Activated T-helper 2 cell treated with anti-CD3 and anti-CD28 coated beads, Interferon-gamma antibody, Interleukin-2, Interleukin-4, amounts not matched to agents 10 μg/mL and 5 μg/mL and 100 μg/mL, durations not matched to agents 14 hours and 24 hours and 36 hours (primary cell): ENCODE measurements around the gene ROBO2. TPM values are rescaled to one million over a fixed set of nuclear protein-coding genes. Genes with fewer than 3 reads are reported as not detected.

Source experiments
- DNase-seq: peaks from one replicate; pipeline ENCODE4 v3.0.0; 2021; ENCODE audit warnings: low spot score
- H3K27ac Mint-ChIP-seq: one replicate; pipeline ENCODE4 v1.8.0; 2021; ENCODE audit warnings: mixed read lengths
- H3K27me3 Mint-ChIP-seq: one replicate; pipeline ENCODE4 v1.8.0; 2021; ENCODE audit warnings: low read depth, mixed read lengths
- H3K36me3 Mint-ChIP-seq: one replicate; pipeline ENCODE4 v1.8.0; 2021; ENCODE audit warnings: low read depth, mixed read lengths
- H3K4me1 Mint-ChIP-seq: one replicate; pipeline ENCODE4 v1.8.0; 2021; ENCODE audit warnings: low read depth, mixed read lengths
- H3K4me3 Mint-ChIP-seq: one replicate; pipeline ENCODE4 v1.8.0; 2021; ENCODE audit warnings: low read depth, mild to moderate bottlenecking, moderate library complexity, mixed read lengths
- H3K9me3 Mint-ChIP-seq: one replicate; pipeline ENCODE4 v1.8.0; 2021; ENCODE audit warnings: mixed read lengths
- intact Hi-C: fragments of 100-400 bp; cut with micrococcal nuclease; formaldehyde crosslinking; loops from one replicate; pipeline ENCODE4 v1.15.1; 2023
- total RNA-seq: library from RNA; stranded (reverse); gene quantifications from 2 replicates; pipeline ENCODE4 v1.2.3, GENCODE V29; 2022

The ROBO2 gene
- total RNA-seq, 1 donor from 2014 or later = not detected

DNA sequence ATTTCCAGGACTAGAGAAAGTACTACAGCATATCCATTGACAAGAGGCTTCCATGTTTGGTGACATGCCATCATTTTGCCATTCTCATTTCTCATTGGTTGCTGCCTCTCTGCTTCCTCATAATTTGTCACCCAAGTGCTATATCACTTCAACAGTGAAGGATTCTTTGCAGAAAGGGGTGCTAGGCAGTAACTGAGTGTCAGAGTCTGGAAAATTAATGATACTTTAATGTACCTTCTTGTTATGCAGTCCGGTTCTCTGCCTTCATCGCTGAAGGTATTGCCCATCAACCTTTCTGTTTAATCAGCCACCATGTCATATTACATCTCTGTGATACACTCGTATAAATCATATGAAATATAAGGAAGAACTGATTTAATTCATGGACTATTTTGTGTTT lies 550.3 kb downstream of the ROBO2 start:
- Mint-ChIP-seq H3K36me3 (no peaks in the 10 kb centered on the region), H3K4me1 (no peaks in the 10 kb centered on the region), H3K4me3 (no peak overlapping the region), H3K9me3 (peaks cover 21% of the 10 kb centered on the region), H3K27me3 (no peaks in the 10 kb centered on the region), H3K27ac (no peak overlapping the region)
- DNase-seq = no peak
- intact Hi-C loops = no loop called here

DNA sequence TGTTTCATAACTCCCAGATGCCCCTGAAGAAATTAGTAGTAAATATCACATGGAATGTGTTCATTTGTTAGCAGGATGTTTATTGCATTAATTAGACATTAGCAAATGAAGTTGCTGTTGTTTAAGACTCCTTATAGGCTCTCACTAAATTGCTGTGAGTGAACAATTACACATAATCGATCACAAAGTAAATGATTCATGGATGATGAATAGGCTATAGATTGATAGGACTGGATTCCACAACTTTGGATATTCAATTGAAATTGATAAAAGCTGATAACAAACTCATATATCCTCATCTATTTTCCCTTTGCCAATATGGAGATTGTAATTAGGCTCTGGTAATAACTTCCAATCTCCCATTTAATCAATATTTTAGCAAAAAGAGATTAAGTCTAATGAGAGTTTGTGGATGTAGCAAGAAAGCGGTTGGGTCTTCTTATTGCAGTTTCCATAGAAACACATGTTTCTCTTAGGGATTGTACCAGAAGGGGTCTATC lies 555.5 kb downstream of the ROBO2 start:
- Mint-ChIP-seq H3K4me1 (no peaks in the 10 kb centered on the region), H3K27me3 (no peaks in the 10 kb centered on the region), H3K9me3 (peaks cover 21% of the 10 kb centered on the region), H3K4me3 (no peak overlapping the region), H3K27ac (no peak overlapping the region), H3K36me3 (no peaks in the 10 kb centered on the region)
- DNase-seq = no peak
- intact Hi-C loops = no loop called here

DNA sequence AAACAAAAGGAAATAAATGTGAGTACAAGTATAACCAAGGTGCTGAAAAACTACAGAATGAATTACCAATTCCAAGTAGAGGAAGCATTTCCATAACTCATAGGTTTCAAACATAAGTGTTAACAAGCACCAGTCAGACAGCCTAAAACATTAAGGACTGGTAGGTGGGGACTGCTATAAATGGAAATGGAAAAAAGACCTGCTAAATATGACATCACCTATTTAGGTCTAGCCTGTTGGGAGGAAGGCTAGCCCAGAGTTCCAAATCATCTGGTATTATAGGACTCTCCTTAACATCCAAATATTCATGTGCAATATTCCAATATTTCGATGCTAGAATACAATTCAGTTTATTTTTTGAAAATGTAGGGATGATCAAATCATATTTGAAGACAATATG lies 560.0 kb downstream of the ROBO2 start:
- H3K4me1 Mint-ChIP-seq = no peaks in the 10 kb centered on the region
- no peak overlapping the region for H3K4me3 Mint-ChIP-seq
- no peak for DNase-seq
- intact Hi-C loops = no loop called here
- peaks cover 28% of the 10 kb centered on the region for H3K9me3 Mint-ChIP-seq
- no peak overlapping the region for H3K27ac Mint-ChIP-seq
- H3K36me3 Mint-ChIP-seq = no peaks in the 10 kb centered on the region
- H3K27me3 Mint-ChIP-seq = no peaks in the 10 kb centered on the region

DNA sequence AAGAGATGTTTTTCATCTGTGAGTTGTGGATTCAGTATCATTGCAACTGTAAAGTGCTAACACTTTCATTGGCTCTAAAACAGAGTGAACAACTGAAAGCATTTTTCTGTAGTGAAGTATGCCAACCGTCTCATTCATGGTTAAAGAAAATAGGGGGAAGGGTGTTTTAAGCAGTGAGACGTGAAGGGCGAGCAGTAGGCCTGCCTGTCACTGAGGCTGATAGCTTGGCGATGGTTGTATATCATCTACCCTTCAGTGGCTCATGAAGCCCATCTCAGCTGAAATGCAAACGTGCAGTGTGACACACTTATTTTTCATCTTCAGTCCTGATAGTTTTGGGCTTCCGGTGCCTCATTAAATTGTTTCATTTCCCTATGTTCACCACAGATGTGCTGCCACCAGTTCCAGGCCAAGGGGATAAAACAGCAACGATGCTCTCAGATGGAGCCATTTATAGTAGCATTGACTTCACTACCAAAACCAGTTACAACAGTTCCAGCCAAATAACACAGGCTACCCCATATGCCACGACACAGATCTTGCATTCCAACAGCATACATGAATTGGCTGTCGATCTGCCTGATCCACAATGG lies 562.0 kb downstream of the ROBO2 start:
- H3K27ac Mint-ChIP-seq = no peak overlapping the region
- no peaks in the 10 kb centered on the region for H3K27me3 Mint-ChIP-seq
- no peak for DNase-seq
- peaks cover 22% of the 10 kb centered on the region for H3K9me3 Mint-ChIP-seq
- H3K4me1 Mint-ChIP-seq = no peaks in the 10 kb centered on the region
- intact Hi-C loops = no loop called here
- no peaks in the 10 kb centered on the region for H3K36me3 Mint-ChIP-seq
- no peak overlapping the region for H3K4me3 Mint-ChIP-seq

DNA sequence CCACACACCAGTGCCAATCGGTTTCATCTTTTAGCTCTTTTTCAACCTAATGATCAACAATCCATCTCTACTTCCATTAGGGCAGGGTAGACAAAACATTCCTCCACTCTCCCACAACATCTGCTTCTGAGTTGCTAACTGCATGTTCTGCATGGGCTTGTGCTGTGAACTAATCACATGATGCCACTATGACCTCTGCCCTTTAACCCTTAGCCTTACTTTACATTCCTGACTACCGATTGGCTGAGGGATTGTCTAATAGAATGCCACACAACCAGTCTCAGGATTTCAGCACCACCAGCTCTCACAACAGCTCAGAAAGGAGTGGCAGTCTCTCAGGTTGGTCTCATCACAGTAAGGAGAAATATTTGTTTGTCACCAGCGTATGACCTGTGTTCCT lies 562.8 kb downstream of the ROBO2 start:
- no peak overlapping the region for H3K4me3 Mint-ChIP-seq
- no peak for DNase-seq
- peaks cover 20% of the 10 kb centered on the region for H3K9me3 Mint-ChIP-seq

DNA sequence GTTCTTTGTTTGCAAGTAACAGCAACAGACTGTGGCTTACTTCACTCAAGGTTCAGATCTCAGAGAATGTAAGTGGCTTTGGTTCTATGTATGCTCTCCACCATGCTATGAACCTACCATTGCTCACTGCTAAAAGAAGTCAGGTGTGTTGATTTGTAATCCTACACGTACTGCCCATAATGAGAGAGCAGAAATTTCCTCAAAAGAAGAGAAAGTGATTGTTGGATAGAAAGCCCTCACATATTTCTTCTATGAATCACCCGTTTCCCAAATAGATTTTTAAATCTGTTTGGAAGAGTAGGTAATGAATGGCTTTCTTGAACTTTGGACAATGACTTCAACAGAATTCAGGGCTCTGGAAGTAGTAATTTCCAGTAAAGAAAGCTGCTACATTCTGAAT lies 565.4 kb downstream of the ROBO2 start:
- intact Hi-C loops = no loop called here
- H3K36me3 Mint-ChIP-seq = no peaks in the 10 kb centered on the region
- no peaks in the 10 kb centered on the region for H3K4me1 Mint-ChIP-seq
- no peak overlapping the region for H3K4me3 Mint-ChIP-seq
- peaks cover 23% of the 10 kb centered on the region for H3K9me3 Mint-ChIP-seq
- no peaks in the 10 kb centered on the region for H3K27me3 Mint-ChIP-seq
- no peak overlapping the region for H3K27ac Mint-ChIP-seq
- DNase-seq = no peak

More for the DNA sequence above, 562.8 kb downstream of the ROBO2 start:
- no peaks in the 10 kb centered on the region for H3K4me1 Mint-ChIP-seq
- intact Hi-C loops = no loop called here
- H3K27me3 Mint-ChIP-seq = no peaks in the 10 kb centered on the region
- no peaks in the 10 kb centered on the region for H3K36me3 Mint-ChIP-seq
- no peak overlapping the region for H3K27ac Mint-ChIP-seq

DNA sequence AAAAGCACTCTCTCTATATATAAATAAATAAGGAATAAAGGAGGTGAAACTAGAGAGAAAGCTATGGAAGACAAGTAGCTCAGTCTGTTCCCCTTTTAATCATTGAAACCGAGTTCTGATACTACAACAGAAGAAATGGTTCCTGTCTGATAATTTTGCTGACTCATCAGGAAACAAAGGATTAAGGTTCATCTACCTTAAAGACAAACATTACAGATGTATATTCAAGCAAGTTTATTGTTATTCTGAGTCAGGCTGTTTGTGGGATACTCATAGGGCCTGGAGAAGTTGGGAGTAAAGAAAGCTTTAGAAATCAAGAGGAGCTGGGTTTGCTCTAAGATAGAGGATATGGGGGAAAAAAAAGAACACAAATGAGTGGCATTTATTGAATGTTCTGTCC lies 566.0 kb downstream of the ROBO2 start:
- Mint-ChIP-seq H3K4me1 (no peaks in the 10 kb centered on the region), H3K9me3 (peaks cover 24% of the 10 kb centered on the region), H3K27me3 (no peaks in the 10 kb centered on the region), H3K36me3 (no peaks in the 10 kb centered on the region), H3K27ac (no peak overlapping the region), H3K4me3 (no peak overlapping the region)
- DNase-seq = no peak
- intact Hi-C loops = no loop called here

DNA sequence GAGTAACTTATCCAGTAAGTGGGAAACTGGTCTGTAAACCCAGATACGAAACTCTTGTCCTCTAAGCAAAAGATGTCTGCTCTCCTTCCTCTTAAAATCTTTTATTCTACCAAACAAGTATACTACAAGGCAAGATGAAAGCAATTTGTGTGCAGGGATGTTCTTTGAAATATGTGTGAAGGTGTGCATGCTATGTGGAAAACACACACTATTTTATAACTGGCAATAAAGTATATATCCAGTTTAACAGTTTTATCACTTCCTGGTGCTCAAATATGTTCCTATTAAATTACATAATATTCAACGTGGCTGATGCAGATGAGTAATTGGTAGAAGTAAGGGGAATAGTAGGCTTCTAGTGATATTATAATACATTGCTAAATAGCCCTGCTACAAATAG lies 566.5 kb downstream of the ROBO2 start:
- Mint-ChIP-seq H3K36me3 (no peaks in the 10 kb centered on the region), H3K9me3 (peaks cover 24% of the 10 kb centered on the region), H3K27ac (no peak overlapping the region), H3K4me1 (no peaks in the 10 kb centered on the region), H3K27me3 (no peaks in the 10 kb centered on the region), H3K4me3 (no peak overlapping the region)
- intact Hi-C loops = no loop called here
- DNase-seq = no peak

DNA sequence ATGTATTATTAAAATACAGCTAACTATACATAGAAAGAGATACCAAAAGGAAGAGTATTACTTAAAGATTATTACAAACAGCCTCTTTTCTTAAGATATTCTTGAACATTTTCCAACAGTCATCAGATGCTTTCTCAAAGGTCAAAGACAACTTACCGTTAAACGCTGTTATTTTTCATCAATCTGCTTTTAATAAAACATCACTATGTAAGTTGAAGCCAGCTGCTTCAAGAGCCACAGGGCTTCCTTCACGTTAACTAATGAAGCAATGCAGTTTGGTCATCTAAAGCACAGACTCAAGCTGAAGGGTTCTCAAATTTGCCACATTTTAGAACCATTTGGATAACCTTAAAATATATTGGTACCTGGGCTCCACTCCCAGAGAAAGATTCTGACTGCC lies 578.8 kb downstream of the ROBO2 start:
- DNase-seq = no peak
- intact Hi-C loops = no loop called here
- H3K4me3 Mint-ChIP-seq = no peak overlapping the region
- no peaks in the 10 kb centered on the region for H3K27me3 Mint-ChIP-seq
- no peaks in the 10 kb centered on the region for H3K4me1 Mint-ChIP-seq
- H3K36me3 Mint-ChIP-seq = no peaks in the 10 kb centered on the region
- H3K9me3 Mint-ChIP-seq = peaks cover 29% of the 10 kb centered on the region
- H3K27ac Mint-ChIP-seq = no peak overlapping the region

DNA sequence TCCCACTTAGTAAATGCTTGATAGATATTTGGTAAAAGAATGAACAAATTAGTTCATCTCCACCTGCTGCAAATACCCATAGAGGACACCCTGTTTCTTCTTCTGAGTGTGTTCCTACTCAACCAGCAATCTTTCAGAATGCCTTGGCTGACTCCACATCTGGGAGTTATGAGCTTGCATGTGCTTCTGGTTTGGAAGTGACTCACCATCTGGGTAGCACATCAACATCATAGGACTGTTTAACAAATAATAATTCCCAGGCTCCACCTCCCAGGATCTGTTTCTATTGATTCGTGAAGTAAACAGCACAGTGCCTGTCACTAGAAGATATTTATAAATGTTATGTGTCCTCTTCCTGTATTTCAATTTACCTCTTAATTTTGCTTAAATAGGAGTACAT lies 580.1 kb downstream of the ROBO2 start:
- Mint-ChIP-seq H3K27ac (no peak overlapping the region), H3K9me3 (peaks cover 28% of the 10 kb centered on the region), H3K4me3 (no peak overlapping the region), H3K4me1 (no peaks in the 10 kb centered on the region), H3K36me3 (no peaks in the 10 kb centered on the region), H3K27me3 (no peaks in the 10 kb centered on the region)
- intact Hi-C loops = no loop called here
- no peak for DNase-seq

DNA sequence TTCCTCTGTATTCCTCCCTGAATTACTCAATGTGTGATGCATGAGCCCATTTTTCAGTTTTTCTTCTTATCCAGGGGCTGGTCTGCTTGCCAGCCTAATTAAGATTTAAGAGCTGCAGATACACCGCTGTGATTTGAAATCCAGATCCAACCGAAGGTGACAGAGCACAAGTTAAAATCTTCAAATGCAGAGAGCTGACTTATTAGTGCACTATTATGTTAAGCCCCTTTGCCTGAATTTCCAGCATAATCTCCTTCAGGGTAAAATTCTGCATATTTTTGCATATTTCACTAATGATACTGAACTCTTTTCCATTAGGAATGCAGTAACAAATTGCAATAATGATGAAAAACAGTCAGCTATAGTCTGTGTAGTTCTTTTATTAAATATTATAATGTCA lies 583.6 kb downstream of the ROBO2 start:
- peaks cover 12% of the 10 kb centered on the region for H3K9me3 Mint-ChIP-seq
- no peaks in the 10 kb centered on the region for H3K4me1 Mint-ChIP-seq

DNA sequence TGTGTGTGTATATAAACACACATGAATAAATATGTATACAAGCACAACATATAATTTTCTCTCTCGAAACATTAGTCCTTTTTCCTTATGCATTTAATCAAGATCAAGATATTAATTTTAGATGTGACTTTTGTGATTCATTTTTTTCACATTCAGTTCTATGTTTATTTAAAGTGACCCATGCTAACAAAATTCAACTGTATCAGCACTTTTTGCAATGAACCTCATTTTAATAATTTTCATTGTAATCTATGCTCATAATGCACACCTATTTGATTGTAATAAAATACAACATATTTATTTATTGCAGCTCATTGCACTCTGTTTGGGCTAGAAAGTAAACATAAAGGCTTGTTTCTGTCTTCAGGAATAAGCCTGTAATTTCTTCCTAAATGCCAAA lies 586.3 kb downstream of the ROBO2 start:
- H3K36me3 Mint-ChIP-seq = no peaks in the 10 kb centered on the region
- no peaks in the 10 kb centered on the region for H3K4me1 Mint-ChIP-seq
- H3K27me3 Mint-ChIP-seq = no peaks in the 10 kb centered on the region
- DNase-seq = no peak
- H3K9me3 Mint-ChIP-seq = peaks cover 29% of the 10 kb centered on the region
- no peak overlapping the region for H3K4me3 Mint-ChIP-seq
- H3K27ac Mint-ChIP-seq = no peak overlapping the region
- intact Hi-C loops = no loop called here

More for the DNA sequence above, 583.6 kb downstream of the ROBO2 start:
- no peak for DNase-seq
- Mint-ChIP-seq H3K4me3 (no peak overlapping the region), H3K27ac (no peak overlapping the region), H3K27me3 (no peaks in the 10 kb centered on the region), H3K36me3 (no peaks in the 10 kb centered on the region)
- intact Hi-C loops = no loop called here

DNA sequence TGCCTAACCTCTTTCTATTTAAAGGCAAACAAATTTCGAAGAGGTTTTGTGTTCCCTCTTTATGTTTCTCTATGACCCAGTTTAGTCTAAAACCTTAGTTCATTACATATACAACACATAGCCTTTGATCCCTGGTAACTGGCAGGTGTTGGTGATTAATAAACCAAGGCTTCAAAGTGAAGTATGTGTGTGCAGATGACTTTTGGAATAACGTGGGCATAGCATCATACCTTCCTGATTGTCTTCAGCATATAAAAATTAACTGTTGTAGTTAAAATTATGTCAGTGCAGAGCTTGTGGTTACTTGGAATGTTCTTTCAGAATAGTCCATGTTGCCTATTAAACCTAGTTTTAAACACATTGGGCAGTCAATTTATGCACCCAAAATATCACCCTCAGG lies 608.3 kb downstream of the ROBO2 start:
- Mint-ChIP-seq H3K27me3 (no peaks in the 10 kb centered on the region), H3K27ac (no peak overlapping the region), H3K36me3 (no peaks in the 10 kb centered on the region), H3K9me3 (peaks cover 11% of the 10 kb centered on the region), H3K4me1 (no peaks in the 10 kb centered on the region), H3K4me3 (no peak overlapping the region)
- DNase-seq = no peak
- intact Hi-C loops = no loop called here

DNA sequence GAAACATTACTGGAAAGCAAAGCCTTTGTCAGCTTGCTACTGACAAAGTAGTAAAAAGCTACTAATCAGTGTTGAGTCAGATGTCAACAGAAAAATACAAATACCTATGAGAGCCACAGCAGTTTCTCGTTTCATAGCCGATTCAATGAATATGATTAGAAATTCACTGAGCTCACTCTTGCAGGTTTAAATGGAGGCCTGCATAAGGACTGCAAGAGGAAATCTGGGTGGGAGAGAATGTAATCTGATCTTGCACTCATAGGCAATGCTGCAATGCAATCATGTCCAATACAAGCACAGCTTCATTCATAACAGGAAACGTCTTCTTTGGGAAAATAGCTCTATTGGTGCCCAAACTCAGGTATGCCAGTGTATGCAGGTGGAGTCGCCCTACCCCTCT lies 608.8 kb downstream of the ROBO2 start:
- Mint-ChIP-seq H3K9me3 (peaks cover 10% of the 10 kb centered on the region), H3K36me3 (no peaks in the 10 kb centered on the region), H3K27ac (no peak overlapping the region), H3K4me1 (no peaks in the 10 kb centered on the region), H3K27me3 (no peaks in the 10 kb centered on the region), H3K4me3 (no peak overlapping the region)
- intact Hi-C loops = no loop called here
- no peak for DNase-seq
